GM12878 (cell line): Measurements from ENCODE around the gene DYRK4. TPM values are rescaled to one million over a fixed set of nuclear protein-coding genes. Genes with fewer than 3 reads are reported as not detected.

Source experiments
- ATAC-seq: fragments of 200-7000 bp; cut with Tn5 transposase; 3 replicates; pipeline ENCODE4 v1.9.1; 2020; ENCODE audit warnings: mild to moderate bottlenecking, moderate library complexity
- Bru-seq: library from RNA; stranded (reverse); fragments of 400-500 nt; gene quantifications from one replicate; lab custom pipeline; 2021; lab: Mats Ljungman, UMichigan
- BruChase-seq, 2 experiments: library from RNA; stranded (reverse); fragments of 400-500 nt; gene quantifications; one replicate each; lab custom pipeline; 2021; lab: Mats Ljungman, UMichigan
- BruUV-seq: library from RNA; stranded (reverse); fragments of 400-500 nt; replicated peaks from 2 replicates; lab custom pipeline; 2021; lab: Mats Ljungman, UMichigan
- CTCF ChIA-PET: fragments of 300-600 bp; sonication (Branson Sonifier 250); formaldehyde crosslinking; extraction: SDS; loops from one replicate; lab custom pipeline; 2021; ENCODE audit warnings: inconsistent platforms; lab: Yijun Ruan, JAX
- POLR2A ChIA-PET: fragments of 350-600 bp; formaldehyde crosslinking; extraction: SDS; loops from one replicate; lab custom pipeline; 2021; ENCODE audit warnings: inconsistent platforms; lab: Charles Lee
- RAD21 ChIA-PET: fragments of 300-600 bp; sonication (Branson Sonifier 250); formaldehyde crosslinking; loops from one replicate; lab custom pipeline; 2023; ENCODE audit warnings: antibody characterized with exemption; ENCODE audit not compliant: unreplicated experiment; lab: Charles Lee
- SMC1A ChIA-PET: fragments of 300-600 bp; sonication (Branson Sonifier 250); formaldehyde crosslinking; loops from one replicate; lab custom pipeline; 2023; ENCODE audit not compliant: unreplicated experiment, uncharacterized antibody; lab: Charles Lee
- DNase-seq: peaks from one replicate; pipeline ENCODE4 v3.0.0-alpha.2; 2011; ENCODE audit warnings: low read depth, low spot score
- FAIRE-seq: peaks from 3 replicates; lab custom pipeline; 2011; peaks lifted over from hg19 to GRCh38; lab: Jason Lieb, UNC
- H2AFZ ChIP-seq: 2 replicates; pipeline ENCODE4 v1.6.0; 2011; ENCODE audit warnings: low read depth, low read length, control low read depth; ENCODE audit not compliant: control insufficient read depth
- H3K27ac ChIP-seq: 2 replicates; pipeline ENCODE4 v1.5.1; 2011; ENCODE audit warnings: control low read depth; ENCODE audit not compliant: control insufficient read depth, insufficient read depth
- H3K27me3 ChIP-seq, 2 experiments: replicated peaks in 1 of 2; 2 replicates each; pipeline versions ENCODE4 v1.6.0 to v1.6.1; 2011; ENCODE audit warnings: low read length in 1 of 2; ENCODE audit not compliant: control insufficient read depth in 2 of 2, insufficient read depth in 2 of 2
- H3K36me3 ChIP-seq, 2 experiments: 2 replicates each; pipeline ENCODE4 v1.5.1; 2011; ENCODE audit warnings: low read length in 1 of 2; ENCODE audit not compliant: control insufficient read depth in 2 of 2, insufficient read depth in 2 of 2
- H3K4me1 ChIP-seq: 2 replicates; pipeline ENCODE4 v1.6.1; 2011; ENCODE audit warnings: mild to moderate bottlenecking, low read length, moderate library complexity, mixed read lengths; ENCODE audit not compliant: control insufficient read depth, insufficient read depth
- H3K4me2 ChIP-seq: 2 replicates; pipeline ENCODE4 v1.6.0; 2011; ENCODE audit warnings: control low read depth; ENCODE audit not compliant: control insufficient read depth, insufficient read depth
- H3K4me3 ChIP-seq: fragments of 200-600 bp; sonication (generic); 2 replicates; pipeline ENCODE4 v1.5.1; 2016
- H3K79me2 ChIP-seq: 2 replicates; pipeline ENCODE4 v1.6.0; 2011; ENCODE audit warnings: low read length; ENCODE audit not compliant: control insufficient read depth, insufficient read depth
- H3K9ac ChIP-seq: 2 replicates; pipeline ENCODE4 v1.8.0; 2011; ENCODE audit warnings: low read length, control low read depth, mixed read lengths; ENCODE audit not compliant: control insufficient read depth, insufficient read depth
- H3K9me3 ChIP-seq: replicated peaks from 3 replicates; pipeline ENCODE4 v1.5.1; 2011; ENCODE audit warnings: mild to moderate bottlenecking, low read length; ENCODE audit not compliant: control insufficient read depth, insufficient read depth
- H4K20me1 ChIP-seq: 2 replicates; pipeline ENCODE4 v1.6.0; 2011; ENCODE audit not compliant: control insufficient read depth, insufficient read depth
- ASH2L ChIP-seq: fragments of 300-600, 200-600 bp; sonication (generic); IDR thresholded peaks from 2 replicates; pipeline ENCODE4 v1.6.1; 2017; ENCODE audit warnings: low read depth, mild to moderate bottlenecking, borderline replicate concordance
- BCL11A ChIP-seq: IDR thresholded peaks from 2 replicates; pipeline ENCODE4 v1.6.1; 2011; ENCODE audit warnings: low read depth, low read length
- BHLHE40 ChIP-seq, 2 experiments: fragments of 450-650 bp in 1 of 2; IDR thresholded peaks; 2 replicates each; pipeline ENCODE4 v1.6.1; 2011 to 2017; ENCODE audit warnings: low read depth in 2 of 2, borderline replicate concordance in 1 of 2, improper control_type of control experiment in 1 of 2, low read length in 1 of 2, mild to moderate bottlenecking in 1 of 2
- IRF3 ChIP-seq: fragments of 450-650 bp; IDR thresholded peaks from 2 replicates; pipeline ENCODE4 v1.6.1; 2014; ENCODE audit warnings: mild to moderate bottlenecking
- NR2C1 ChIP-seq: fragments of 450-650 bp; IDR thresholded peaks from 2 replicates; pipeline ENCODE4 v1.6.1; 2017; ENCODE audit warnings: antibody characterized with exemption, mild to moderate bottlenecking, moderate library complexity
- POU2F2 ChIP-seq: IDR thresholded peaks from 3 replicates; pipeline ENCODE4 v1.6.1; 2011; ENCODE audit warnings: low read depth, mild to moderate bottlenecking, low read length, borderline replicate concordance
- RELA ChIP-seq: fragments of 450-650 bp; IDR thresholded peaks from 2 replicates; pipeline ENCODE4 v1.8.0; 2014; ENCODE audit warnings: borderline replicate concordance; ENCODE audit not compliant: partially characterized antibody
- TCF3 ChIP-seq: IDR thresholded peaks from 2 replicates; pipeline ENCODE4 v1.6.1; 2012; ENCODE audit warnings: low read depth, mild to moderate bottlenecking, low read length, borderline replicate concordance; ENCODE audit not compliant: insufficient read depth
- WGBS: methylation state at CpG from one replicate; pipeline ENCODE4 v1.1.6; 2016; ENCODE audit warnings: low lambda C conversion rate; ENCODE audit not compliant: insufficient replicate concordance, insufficient coverage; ENCODE audit errors: missing lambda C conversion rate; 5-methylcytosine and 5-hydroxymethylcytosine counted together
- in situ Hi-C: fragments of 300-500 bp; cut with MboI; formaldehyde crosslinking; loops from 9 replicates; pipeline ENCODE4 v1.14.3; 2018; ENCODE audit warnings: mixed read lengths
- intact Hi-C: fragments of 100-400 bp; cut with micrococcal nuclease; formaldehyde crosslinking; loops from one replicate; pipeline ENCODE4 v1.14.2; 2022; ENCODE audit not compliant: unreplicated experiment
- long read RNA-seq, 2 experiments: library from polyadenylated mRNA; unstranded; transcript quantifications; one replicate each; pipeline ENCODE4 v2.0.0, GENCODE V29; 2019 to 2020
- polyA minus RNA-seq, 3 experiments: library from RNA; depleted of rRNA, polyadenylated mRNA; stranded (reverse); fragments of >200 nt; gene quantifications; 2 replicates each; pipeline ENCODE4 v1.2.3, GENCODE V29; 2011
- polyA plus RNA-seq, 11 experiments: library from polyadenylated mRNA; depleted of rRNA in 4 of 11; unstranded in 6 of 11; stranded (reverse) in 5 of 11; fragments of >200 nt; fragmentation: Nextera tagmentation in 4 of 11; fragmentation: Illumina TruSeq in 1 of 11; extraction: Ambion mirVana in 4 of 11; extraction: Trizol in 1 of 11; gene quantifications; 1 replicate in 1 of 11; 2 replicates in 10 of 11; pipeline versions ENCODE4 v1.2.1 to v1.2.3, GENCODE V29; 2011 to 2016; ENCODE audit warnings: inconsistent platforms in 2 of 11, missing spikeins in 2 of 11, low read depth in 1 of 11
- total RNA-seq, 4 experiments: library from RNA; depleted of rRNA in 3 of 4; stranded (reverse); fragments of >200 nt in 3 of 4; fragmentation: Illumina TruSeq in 1 of 4; extraction: Trizol in 1 of 4; gene quantifications; 2 replicates each; pipeline versions ENCODE4 v1.2.1 to v1.2.3, GENCODE V29; 2013 to 2021

DYRK4 gene
- total RNA-seq (2013; cell fraction: nucleolus; rRNA removed), result 15.5 and 26.3 TPM in 2 replicates
- total RNA-seq (2014; rRNA removed) (47.5 and 53.9 TPM in 2 replicates), total RNA-seq (2014; rRNA removed; fragmentation: Illumina TruSeq; extraction: Trizol) (43.7 and 44.1 TPM in 2 replicates), total RNA-seq (2021) (29.9 and 30.8 TPM in 2 replicates), polyA plus RNA-seq (2011; rRNA removed) (52.1 and 54.9 TPM in 2 replicates), polyA plus RNA-seq (2014; fragmentation: Illumina TruSeq; extraction: Trizol) (39.5 and 52.7 TPM in 2 replicates), polyA plus RNA-seq (2014; fragmentation: Nextera tagmentation; extraction: Ambion mirVana) (10 to 100 TPM; 61.4 to 66.7 TPM), polyA plus RNA-seq (2014; rRNA removed) (46.1 and 56.1 TPM in 2 replicates), polyA plus RNA-seq (2016; fragmentation: Nextera tagmentation; extraction: Ambion mirVana) (10 to 100 TPM; 41.4 to 43.0 TPM), polyA minus RNA-seq (2011; rRNA and poly(A)+ RNA removed) (23.3 and 24.0 TPM in 2 replicates), Bru-seq, nascent RNA (percentile 53 among the genes with signal in this experiment), BruChase-seq, experiment 1, labeled RNA remaining after a 6-hour chase (percentile 66 among the genes with signal in this experiment), BruChase-seq, experiment 2, labeled RNA remaining after a 2-hour chase (percentile 67 among the genes with signal in this experiment)
- 25.1 TPM for polyA plus RNA-seq (2011; ENCODE audit: low read depth)
- polyA plus RNA-seq (2011; cell fraction: cytosol; rRNA removed), result 35.2 and 38.3 TPM in 2 replicates
- 54.4 and 89.0 TPM in 2 replicates for polyA plus RNA-seq (2011; cell fraction: nucleus; rRNA removed)
- polyA plus RNA-seq (2012), result 27.4 and 36.1 TPM in 2 replicates
- polyA minus RNA-seq (2011; cell fraction: cytosol; rRNA and poly(A)+ RNA removed), result 6.0 and 10.4 TPM in 2 replicates
- polyA minus RNA-seq (2011; cell fraction: nucleus; rRNA and poly(A)+ RNA removed), result 21.6 and 21.9 TPM in 2 replicates
- long read RNA-seq, experiment 1, partial matches to known transcripts, result 9 of 14 reads
- long read RNA-seq, experiment 1, other reads (novel, unspliced or antisense), result 4 of 14 reads
- long read RNA-seq, experiment 2, partial matches to known transcripts, result 24 of 53 reads
- long read RNA-seq, experiment 2, other reads (novel, unspliced or antisense), result 24 of 53 reads

- Histone ChIP-seq H3K9me3 (no peaks in the 10 kb centered on the region), H3K4me2 (no peak within 1 kb of the TSS), H3K27me3 (no peaks in the 10 kb centered on the region), H3K9ac (no peak within 1 kb of the TSS), H3K79me2 (no peaks in the 10 kb centered on the region), H4K20me1 (no peaks in the 10 kb centered on the region), H3K4me1 (peaks cover 18% of the 10 kb centered on the region), H3K36me3 (peaks cover 0 to 12% of the 10 kb centered on the region in 2 experiments; a peak in 3 of 4 replicates), H3K4me3 (no peak within 1 kb of the TSS), H2AFZ (no peak within 1 kb of the TSS), H3K27ac (no peak within 1 kb of the TSS)
- no TSS peak for BruUV-seq
- no peak for ATAC-seq
- SMC1A ChIA-PET, result no interaction called here
- RAD21 ChIA-PET, result no interaction called here
- in situ Hi-C loops, result no loop called here
- POLR2A ChIA-PET, result interaction anchor here (1.0 kb wide), 1 partner anchor 86 kb away, joined by 3 read pairs; the partner anchor contains the start of gene AKAP3
- FAIRE-seq, result no peak
- DNase-seq, result no peak
- 93% methylated on average over 42 of the region's 44 CpGs for WGBS
- CTCF ChIA-PET, result interaction anchor here (0.6 to 0.7 kb wide), 2 partner anchors 21 to 607 kb away, joined by 3 read pairs; no protein-coding TSS in a partner anchor
- TF ChIP-seq BHLHE40 (IDR thresholded peaks at IDR 0.05; ENCODE audit: borderline replicate concordance in 1 of 2, low read depth in 2 of 2, low read length in 1 of 2), result no peak
- no peak for TF ChIP-seq TCF3
- TF ChIP-seq POU2F2, result no peak
- TF ChIP-seq NR2C1, result no peak
- no peak for TF ChIP-seq RELA
- TF ChIP-seq IRF3, result no peak
- TF ChIP-seq ASH2L, result no peak
- TF ChIP-seq BCL11A, result no peak
- intact Hi-C loops, result no loop called here
Measured at GRCh38 chr12:4562034-4562657, at the start of gene DYRK4. TSS of gene DYRK4 (plus strand) at chr12:4562208. CDS start at chr12:4562246, 38 bp downstream.
